HepG2 (cell line): ENCODE data around the gene FLOT2. TPM values are rescaled to one million over a fixed set of nuclear protein-coding genes. Genes with fewer than 3 reads are reported as not detected.
A peak's percentile ranks its signal among the peaks of the same experiment; 100 is the strongest.

Experiments used
- ATM ChIP-seq: fragments of 450-650 bp; IDR thresholded peaks from 2 replicates; pipeline ENCODE4 v1.7.1; 2017; ENCODE audit warnings: mild to moderate bottlenecking, borderline replicate concordance
- DR1 ChIP-seq: sonication (generic); formaldehyde crosslinking; IDR thresholded peaks from 2 replicates; pipeline ENCODE4 v1.8.0; 2021; ENCODE audit warnings: mild to moderate bottlenecking, missing genetic modification reagents, inconsistent platforms
- ELF4 ChIP-seq: sonication (generic); formaldehyde crosslinking; IDR thresholded peaks from 2 replicates; pipeline ENCODE4 v1.5.0; 2020; ENCODE audit warnings: missing genetic modification reagents, mild to moderate bottlenecking, moderate library complexity, borderline replicate concordance
- FOXK1 ChIP-seq: sonication (generic); formaldehyde crosslinking; IDR thresholded peaks from 2 replicates; pipeline ENCODE4 v1.4.0; 2020; ENCODE audit warnings: low read depth, missing genetic modification reagents, borderline replicate concordance
- KDM1A ChIP-seq: IDR thresholded peaks from 2 replicates; pipeline ENCODE4 v1.6.1; 2016; ENCODE audit warnings: missing compliant biosample characterization
- KDM5A ChIP-seq: fragments of 200-600 bp; sonication (generic); IDR thresholded peaks from 2 replicates; pipeline ENCODE4 v1.7.0; 2018; ENCODE audit warnings: antibody characterized with exemption, mild to moderate bottlenecking, low read length, borderline replicate concordance
- MTERF4 ChIP-seq: sonication (generic); formaldehyde crosslinking; IDR thresholded peaks from 2 replicates; pipeline ENCODE4 v1.8.0; 2023; ENCODE audit warnings: mild to moderate bottlenecking, missing genetic modification reagents
- NR2F1 ChIP-seq, 2 experiments: fragments of 450-650 bp in 1 of 2; formaldehyde crosslinking in 1 of 2; IDR thresholded peaks; 2 replicates each; pipeline versions ENCODE4 v1.5.0 to v1.6.1; 2016 to 2020; ENCODE audit warnings: mild to moderate bottlenecking in 1 of 2, missing compliant biosample characterization in 1 of 2, missing genetic modification reagents in 1 of 2, moderate library complexity in 1 of 2
- PAF1 ChIP-seq: IDR thresholded peaks from 2 replicates; pipeline ENCODE4 v1.6.1; 2016; ENCODE audit warnings: missing genetic modification reagents, missing compliant biosample characterization
- PBX3 ChIP-seq: sonication (generic); formaldehyde crosslinking; IDR thresholded peaks from 2 replicates; pipeline ENCODE4 v1.8.1; 2023; ENCODE audit warnings: missing genetic modification reagents, inconsistent platforms, borderline replicate concordance
- PRDM15 ChIP-seq: sonication (generic); formaldehyde crosslinking; IDR thresholded peaks from 2 replicates; pipeline ENCODE4 v1.4.0; 2020; ENCODE audit warnings: missing genetic modification reagents
- SNRNP70 ChIP-seq: fragments of 200-400 bp; formaldehyde crosslinking; IDR thresholded peaks from 2 replicates; pipeline ENCODE4 v1.6.1; 2017; ENCODE audit warnings: mild to moderate bottlenecking, low read depth, low read length, moderate library complexity
- STAT5B ChIP-seq: sonication (generic); formaldehyde crosslinking; IDR thresholded peaks from 2 replicates; pipeline ENCODE4 v1.4.0; 2020; ENCODE audit warnings: missing genetic modification reagents
- ZNF430 ChIP-seq: sonication (generic); formaldehyde crosslinking; IDR thresholded peaks from 2 replicates; pipeline ENCODE4 v1.9.0; 2021; ENCODE audit warnings: mild to moderate bottlenecking, missing genetic modification reagents
- ZNF670 ChIP-seq: sonication (generic); formaldehyde crosslinking; IDR thresholded peaks from 2 replicates; pipeline ENCODE4 v1.8.0; 2022; ENCODE audit warnings: mild to moderate bottlenecking, missing genetic modification reagents, borderline replicate concordance
- ZNF788 ChIP-seq: sonication (generic); formaldehyde crosslinking; IDR thresholded peaks from 2 replicates; pipeline ENCODE4 v1.5.0; 2020; ENCODE audit warnings: mild to moderate bottlenecking, missing genetic modification reagents, borderline replicate concordance
- polyA plus RNA-seq, 8 experiments: library from polyadenylated mRNA; depleted of rRNA in 3 of 8; stranded (reverse) in 7 of 8; unstranded in 1 of 8; fragments of >200 nt; fragmentation: Illumina TruSeq in 4 of 8; extraction: Trizol in 4 of 8; gene quantifications; 2 replicates each; pipeline versions ENCODE4 v1.2.1 to v1.2.3, GENCODE V29; 2011 to 2016; ENCODE audit warnings: low read depth in 4 of 8, missing spikeins in 1 of 8, mixed read lengths in 1 of 8; ENCODE audit not compliant: insufficient read depth in 1 of 8
- total RNA-seq, 5 experiments: library from RNA; depleted of rRNA; stranded (reverse); fragments of >200 nt; fragmentation: Illumina TruSeq; extraction: Trizol; gene quantifications; 2 replicates each; pipeline ENCODE4 v1.2.3, GENCODE V29; 2016; ENCODE audit warnings: low read depth in 1 of 5
- TF ChIP-seq, protein P1 (sequence below): sonication (generic); formaldehyde crosslinking; IDR thresholded peaks from 2 replicates; pipeline ENCODE4 v1.8.0; 2022; ENCODE audit warnings: mild to moderate bottlenecking, missing genetic modification reagents, moderate library complexity

Gene FLOT2
- total and polyA plus RNA-seq, 2 of the 13 experiments (the other 11 are each of a cell fraction or from before 2014, with no cell fraction given) = 54.3 to 54.5 TPM

DNA sequence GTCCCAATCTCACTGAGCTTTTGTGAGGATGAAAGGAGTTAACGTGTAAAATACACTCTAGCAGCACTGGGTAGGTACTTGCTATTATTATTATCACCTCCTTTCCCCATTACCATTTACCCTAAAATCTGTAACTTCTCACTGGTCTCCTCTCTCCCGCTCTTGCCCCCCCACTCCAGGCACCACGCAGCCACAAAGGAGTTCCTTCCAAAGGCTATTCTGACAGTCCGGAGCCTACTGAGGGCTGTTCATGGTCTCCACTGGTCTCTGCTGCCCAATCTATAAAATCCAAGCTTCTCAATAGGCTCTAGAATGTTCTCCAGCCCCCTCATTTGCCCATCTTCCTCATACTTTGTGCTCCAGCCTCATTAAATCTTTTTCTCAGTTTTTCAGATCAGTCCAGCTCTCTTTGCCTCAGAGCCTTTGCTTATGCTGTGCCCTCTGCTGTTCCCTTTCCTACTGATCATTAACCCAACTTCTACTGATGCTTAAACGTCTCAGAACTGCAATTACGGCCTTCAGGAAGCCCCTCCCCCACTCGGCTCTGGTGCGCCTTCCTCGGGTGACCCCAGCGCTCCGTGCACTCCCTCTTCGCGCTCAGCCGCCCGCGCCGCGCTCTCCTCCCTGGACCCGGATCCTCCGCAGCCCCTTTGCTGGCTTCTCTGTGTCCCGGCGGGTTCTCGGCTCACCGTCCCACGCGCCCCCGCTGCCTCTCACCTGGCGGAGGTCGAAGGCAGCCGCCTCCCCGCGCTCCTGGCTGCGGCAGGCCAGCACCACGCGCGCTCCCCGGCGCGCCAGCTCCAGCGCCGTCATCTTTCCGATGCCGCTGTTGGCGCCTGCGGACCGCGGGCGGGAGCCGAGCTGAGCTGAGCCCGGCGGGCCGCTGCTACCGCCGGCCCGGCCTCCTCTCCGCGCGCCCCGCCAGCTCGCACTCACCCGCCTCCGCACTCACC lies 4.6 kb upstream of the FLOT2 start (continued):
- peak; percentile 49; the same call in 1 of the 2 replicates for TF ChIP-seq KDM5A
- no peak for TF ChIP-seq PAF1 (CRISPR knock-in tag)
- TF ChIP-seq NR2F1 (CRISPR knock-in tag; IDR thresholded peaks at IDR 0.05) = no peak
- TF ChIP-seq FOXK1 = no peak
- TF ChIP-seq STAT5B = no peak
- no peak for TF ChIP-seq ZNF670 (CRISPR knock-in tag)
- TF ChIP-seq MTERF4 (CRISPR knock-in tag) = no peak
- TF ChIP-seq PRDM15 (CRISPR knock-in tag) = 0 out of 2 replicates have a peak, but pooled peaks have one; percentile 4
- no peak for TF ChIP-seq ELF4 (CRISPR knock-in tag)
- no peak for TF ChIP-seq PBX3
- no peak for TF ChIP-seq ATM
- TF ChIP-seq DR1 (CRISPR knock-in tag) = no peak
- no peak for TF ChIP-seq SNRNP70
- no peak for TF ChIP-seq ZNF788 (CRISPR knock-in tag)
- peak; percentile 34; the same call in 1 of the 2 replicates for TF ChIP-seq KDM1A (CRISPR knock-in tag)
- peak; percentile 34; the same call in 1 of the 2 replicates for TF ChIP-seq ZNF430 (CRISPR knock-in tag)
- TF ChIP-seq, protein P1, sequence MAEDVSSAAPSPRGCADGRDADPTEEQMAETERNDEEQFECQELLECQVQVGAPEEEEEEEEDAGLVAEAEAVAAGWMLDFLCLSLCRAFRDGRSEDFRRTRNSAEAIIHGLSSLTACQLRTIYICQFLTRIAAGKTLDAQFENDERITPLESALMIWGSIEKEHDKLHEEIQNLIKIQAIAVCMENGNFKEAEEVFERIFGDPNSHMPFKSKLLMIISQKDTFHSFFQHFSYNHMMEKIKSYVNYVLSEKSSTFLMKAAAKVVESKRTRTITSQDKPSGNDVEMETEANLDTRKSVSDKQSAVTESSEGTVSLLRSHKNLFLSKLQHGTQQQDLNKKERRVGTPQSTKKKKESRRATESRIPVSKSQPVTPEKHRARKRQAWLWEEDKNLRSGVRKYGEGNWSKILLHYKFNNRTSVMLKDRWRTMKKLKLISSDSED (CRISPR knock-in tag) = no peak
